HEK293 (cell line): Measurements from ENCODE around the gene LDLRAD4.

Experiments used
- CTCF ChIA-PET: fragments of 350-600 bp; formaldehyde crosslinking; extraction: SDS; loops from one replicate; lab custom pipeline; 2021; ENCODE audit warnings: antibody characterized with exemption; lab: Yijun Ruan, JAX
- POLR2A ChIA-PET: fragments of 300-600 bp; formaldehyde crosslinking; extraction: SDS; loops from one replicate; lab custom pipeline; 2020; ENCODE audit warnings: antibody characterized with exemption, inconsistent platforms; lab: Yijun Ruan, JAX
- H3K27ac ChIP-seq: fragments of 200-500 bp; sonication (Bioruptor generic); 2 replicates; pipeline ENCODE4 v1.5.1; 2014; ENCODE audit warnings: low read depth, low read length, control low read depth, inconsistent platforms; ENCODE audit errors: extremely low read depth
- H3K36me3 ChIP-seq, 2 experiments: fragments of 200-500 bp in 1 of 2; sonication (Bioruptor generic) in 1 of 2; 1 replicate in 1 of 2; 2 replicates in 1 of 2; pipeline ENCODE4 v1.5.1; 2014 to 2017; ENCODE audit warnings: inconsistent platforms in 2 of 2, low read length in 2 of 2; ENCODE audit not compliant: control insufficient read depth in 2 of 2, insufficient read depth in 1 of 2
- H3K4me1 ChIP-seq: fragments of 200-500 bp; sonication (Bioruptor generic); 2 replicates; pipeline ENCODE4 v1.5.1; 2014; ENCODE audit warnings: mild to moderate bottlenecking, low read length, inconsistent platforms; ENCODE audit not compliant: control insufficient read depth, insufficient read depth
- H3K4me3 ChIP-seq: 2 replicates; pipeline ENCODE4 v1.5.1; 2011; ENCODE audit warnings: low read depth, mild to moderate bottlenecking, control low read depth, low read length, moderate library complexity
- H3K9me3 ChIP-seq: fragments of 200-500 bp; sonication (Bioruptor generic); 2 replicates; pipeline ENCODE4 v1.5.1; 2014; ENCODE audit warnings: low read depth, low read length, inconsistent platforms; ENCODE audit not compliant: control insufficient read depth, insufficient read depth
- BCL11B ChIP-seq: fragments of 450-650 bp; formaldehyde crosslinking; IDR thresholded peaks from 2 replicates; pipeline ENCODE4 v1.5.1; 2016; ENCODE audit warnings: low read depth, missing biosample characterization, missing genetic modification characterization
- HOXA7 ChIP-seq: sonication (generic); formaldehyde crosslinking; IDR thresholded peaks from 2 replicates; pipeline ENCODE4 v1.8.1; 2022; ENCODE audit warnings: missing genetic modification reagents, borderline replicate concordance
- KLF10 ChIP-seq: fragments of 450-650 bp; IDR thresholded peaks from 2 replicates; pipeline ENCODE4 v1.5.1; 2018; ENCODE audit warnings: missing biosample characterization, mild to moderate bottlenecking, missing genetic modification characterization
- OSR2 ChIP-seq: fragments of 450-650 bp; formaldehyde crosslinking; IDR thresholded peaks from 2 replicates; pipeline ENCODE4 v1.5.1; 2016; ENCODE audit warnings: missing biosample characterization, missing genetic modification characterization
- OVOL3 ChIP-seq: fragments of 450-650 bp; formaldehyde crosslinking; IDR thresholded peaks from 2 replicates; pipeline ENCODE4 v1.5.1; 2016; ENCODE audit warnings: missing biosample characterization, missing genetic modification characterization
- RBAK ChIP-seq: fragments of 450-650 bp; formaldehyde crosslinking; IDR thresholded peaks from 2 replicates; pipeline ENCODE4 v1.5.1; 2016; ENCODE audit warnings: missing biosample characterization, missing genetic modification characterization
- TCF7L2 ChIP-seq: IDR thresholded peaks from 2 replicates; pipeline ENCODE4 v1.6.1; 2011; ENCODE audit warnings: low read depth, mild to moderate bottlenecking, inconsistent platforms, low read length, moderate library complexity, borderline replicate concordance
- YY1 ChIP-seq: fragments of 450-650 bp; formaldehyde crosslinking; IDR thresholded peaks from 2 replicates; pipeline ENCODE4 v1.5.1; 2018; ENCODE audit warnings: missing biosample characterization, missing genetic modification characterization
- ZBTB17 ChIP-seq: fragments of 450-650 bp; formaldehyde crosslinking; IDR thresholded peaks from 2 replicates; pipeline ENCODE4 v1.5.1; 2016; ENCODE audit warnings: missing biosample characterization, missing genetic modification characterization
- ZEB2 ChIP-seq: fragments of 450-650 bp; formaldehyde crosslinking; IDR thresholded peaks from 2 replicates; pipeline ENCODE4 v1.5.1; 2016; ENCODE audit warnings: missing biosample characterization, missing genetic modification characterization
- ZFHX2 ChIP-seq: fragments of 450-650 bp; formaldehyde crosslinking; conservative IDR thresholded peaks from 2 replicates; pipeline ENCODE4 v1.5.1; 2016; ENCODE audit warnings: missing biosample characterization, missing genetic modification characterization
- ZIC2 ChIP-seq: fragments of 450-650 bp; formaldehyde crosslinking; IDR thresholded peaks from 2 replicates; pipeline ENCODE4 v1.5.1; 2016; ENCODE audit warnings: missing biosample characterization, missing genetic modification characterization
- ZNF10 ChIP-seq: fragments of 450-650 bp; formaldehyde crosslinking; IDR thresholded peaks from 2 replicates; pipeline ENCODE4 v1.5.1; 2017; ENCODE audit warnings: missing biosample characterization, missing genetic modification characterization
- ZNF112 ChIP-seq: fragments of 450-650 bp; formaldehyde crosslinking; IDR thresholded peaks from 2 replicates; pipeline ENCODE4 v1.5.0; 2017; ENCODE audit warnings: missing biosample characterization, missing genetic modification characterization
- ZNF140 ChIP-seq: fragments of 450-650 bp; formaldehyde crosslinking; IDR thresholded peaks from 2 replicates; pipeline ENCODE4 v1.5.1; 2016; ENCODE audit warnings: missing biosample characterization, missing genetic modification characterization
- ZNF239 ChIP-seq: fragments of 450-650 bp; formaldehyde crosslinking; IDR thresholded peaks from 2 replicates; pipeline ENCODE4 v1.5.1; 2016; ENCODE audit warnings: missing biosample characterization, missing genetic modification characterization
- ZNF324 ChIP-seq: fragments of 450-650 bp; formaldehyde crosslinking; IDR thresholded peaks from 2 replicates; pipeline ENCODE4 v1.5.1; 2016; ENCODE audit warnings: missing biosample characterization, missing genetic modification characterization
- ZNF350 ChIP-seq: fragments of 450-650 bp; formaldehyde crosslinking; IDR thresholded peaks from 2 replicates; pipeline ENCODE4 v1.5.0; 2017; ENCODE audit warnings: missing biosample characterization, mild to moderate bottlenecking, missing genetic modification characterization
- ZNF354C ChIP-seq: fragments of 450-650 bp; formaldehyde crosslinking; IDR thresholded peaks from 2 replicates; pipeline ENCODE4 v1.5.1; 2016; ENCODE audit warnings: missing biosample characterization, missing genetic modification characterization, low read depth, borderline replicate concordance
- ZNF473 ChIP-seq: fragments of 450-650 bp; formaldehyde crosslinking; IDR thresholded peaks from 2 replicates; pipeline ENCODE4 v1.5.1; 2017; ENCODE audit warnings: missing biosample characterization, missing genetic modification characterization
- ZNF48 ChIP-seq: fragments of 450-650 bp; formaldehyde crosslinking; IDR thresholded peaks from 2 replicates; pipeline ENCODE4 v1.5.1; 2016; ENCODE audit warnings: missing biosample characterization, missing genetic modification characterization
- ZNF596 ChIP-seq: fragments of 450-650 bp; IDR thresholded peaks from 2 replicates; pipeline ENCODE4 v1.5.0; 2018; ENCODE audit warnings: missing biosample characterization, mild to moderate bottlenecking, missing genetic modification characterization, moderate library complexity
- ZNF610 ChIP-seq: fragments of 450-650 bp; formaldehyde crosslinking; IDR thresholded peaks from 2 replicates; pipeline ENCODE4 v1.5.1; 2016; ENCODE audit warnings: missing biosample characterization, missing genetic modification characterization, borderline replicate concordance
- ZSCAN16 ChIP-seq: fragments of 450-650 bp; formaldehyde crosslinking; IDR thresholded peaks from 2 replicates; pipeline ENCODE4 v1.5.1; 2016; ENCODE audit warnings: missing biosample characterization, missing genetic modification characterization
- TF ChIP-seq, protein P1 (sequence below): fragments of 450-650 bp; formaldehyde crosslinking; IDR thresholded peaks from 2 replicates; pipeline ENCODE4; 2016; ENCODE audit warnings: missing biosample characterization, missing genetic modification characterization
- TF ChIP-seq, protein P2 (sequence below): fragments of 450-650 bp; formaldehyde crosslinking; IDR thresholded peaks from 2 replicates; pipeline ENCODE4 v1.5.1; 2016; ENCODE audit warnings: missing biosample characterization, missing genetic modification characterization
- TF ChIP-seq, protein P3 (sequence below): fragments of 450-650 bp; formaldehyde crosslinking; IDR thresholded peaks from 2 replicates; pipeline ENCODE4 v1.5.1; 2016; ENCODE audit warnings: missing biosample characterization, missing genetic modification characterization, borderline replicate concordance

The LDLRAD4 gene

DNA sequence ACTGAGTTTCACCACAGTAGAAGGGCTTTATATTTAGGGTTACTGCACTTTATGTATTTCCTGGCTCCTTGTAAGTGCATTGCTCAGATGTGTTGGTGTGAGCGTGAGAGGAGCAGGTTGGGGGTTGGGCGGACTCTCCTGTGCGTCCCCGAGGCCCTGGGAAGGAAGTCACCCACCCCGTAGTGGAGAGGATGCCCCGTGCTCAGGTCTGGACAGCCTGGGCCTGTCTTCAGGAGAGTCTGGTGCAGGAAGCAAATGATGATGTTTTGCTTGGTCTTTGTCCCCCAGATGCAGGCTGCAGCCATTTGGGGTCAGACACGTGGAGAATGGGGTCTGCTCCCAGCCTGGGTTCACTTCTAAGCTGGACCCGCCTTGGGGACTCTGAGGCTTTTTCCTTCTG lies 182.8 kb downstream of the LDLRAD4 start (continued):
- no peak for TF ChIP-seq ZNF324 (tag by site-specific recombination)
- no peak for TF ChIP-seq OVOL3 (tag by site-specific recombination)
- TF ChIP-seq ZNF473 (tag by site-specific recombination): no peak
- TF ChIP-seq ZNF140: no peak
- no peak for TF ChIP-seq OSR2 (tag by site-specific recombination)
- no peak for TF ChIP-seq ZSCAN16 (tag by site-specific recombination)
- TF ChIP-seq ZNF239 (tag by site-specific recombination): no peak
- TF ChIP-seq ZNF112: no peak

DNA sequence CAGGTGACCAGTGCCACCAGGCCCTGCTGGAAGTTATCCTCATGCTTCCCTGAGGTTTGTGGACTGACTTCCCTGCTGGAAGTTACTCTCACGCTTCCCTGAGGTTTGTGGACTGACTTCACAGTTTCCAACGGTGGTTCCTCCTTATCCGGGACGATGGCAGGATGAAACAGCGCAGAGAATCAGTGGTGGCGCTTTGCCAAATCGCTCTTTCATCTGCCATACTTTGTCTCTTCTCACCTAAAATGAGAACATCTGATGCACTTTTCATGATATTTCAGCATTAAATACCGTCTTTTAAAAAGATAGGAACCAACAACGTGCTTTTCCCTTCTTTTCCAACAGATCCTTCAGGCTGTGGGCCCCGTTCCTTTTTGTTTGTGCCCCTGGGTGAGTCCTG lies 183.3 kb downstream of the LDLRAD4 start:
- Histone ChIP-seq H3K9me3 (no peaks in the 10 kb centered on the region), H3K4me1 (no peaks in the 10 kb centered on the region), H3K4me3 (no peak overlapping the region), H3K27ac (no peak overlapping the region), H3K36me3 (no peaks in the 10 kb centered on the region)
- CTCF ChIA-PET: no interaction called here
- POLR2A ChIA-PET: no interaction called here
- TF ChIP-seq KLF10 (tag by site-specific recombination): no peak
- no peak for TF ChIP-seq ZNF610 (tag by site-specific recombination)
- TF ChIP-seq, protein P1, sequence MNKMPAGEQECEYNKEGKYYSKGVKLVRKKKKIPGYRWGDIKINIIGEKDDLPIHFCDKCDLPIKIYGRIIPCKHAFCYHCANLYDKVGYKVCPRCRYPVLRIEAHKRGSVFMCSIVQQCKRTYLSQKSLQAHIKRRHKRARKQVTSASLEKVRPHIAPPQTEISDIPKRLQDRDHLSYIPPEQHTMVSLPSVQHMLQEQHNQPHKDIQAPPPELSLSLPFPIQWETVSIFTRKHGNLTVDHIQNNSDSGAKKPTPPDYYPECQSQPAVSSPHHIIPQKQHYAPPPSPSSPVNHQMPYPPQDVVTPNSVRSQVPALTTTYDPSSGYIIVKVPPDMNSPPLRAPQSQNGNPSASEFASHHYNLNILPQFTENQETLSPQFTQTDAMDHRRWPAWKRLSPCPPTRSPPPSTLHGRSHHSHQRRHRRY (tag by site-specific recombination): no peak

DNA sequence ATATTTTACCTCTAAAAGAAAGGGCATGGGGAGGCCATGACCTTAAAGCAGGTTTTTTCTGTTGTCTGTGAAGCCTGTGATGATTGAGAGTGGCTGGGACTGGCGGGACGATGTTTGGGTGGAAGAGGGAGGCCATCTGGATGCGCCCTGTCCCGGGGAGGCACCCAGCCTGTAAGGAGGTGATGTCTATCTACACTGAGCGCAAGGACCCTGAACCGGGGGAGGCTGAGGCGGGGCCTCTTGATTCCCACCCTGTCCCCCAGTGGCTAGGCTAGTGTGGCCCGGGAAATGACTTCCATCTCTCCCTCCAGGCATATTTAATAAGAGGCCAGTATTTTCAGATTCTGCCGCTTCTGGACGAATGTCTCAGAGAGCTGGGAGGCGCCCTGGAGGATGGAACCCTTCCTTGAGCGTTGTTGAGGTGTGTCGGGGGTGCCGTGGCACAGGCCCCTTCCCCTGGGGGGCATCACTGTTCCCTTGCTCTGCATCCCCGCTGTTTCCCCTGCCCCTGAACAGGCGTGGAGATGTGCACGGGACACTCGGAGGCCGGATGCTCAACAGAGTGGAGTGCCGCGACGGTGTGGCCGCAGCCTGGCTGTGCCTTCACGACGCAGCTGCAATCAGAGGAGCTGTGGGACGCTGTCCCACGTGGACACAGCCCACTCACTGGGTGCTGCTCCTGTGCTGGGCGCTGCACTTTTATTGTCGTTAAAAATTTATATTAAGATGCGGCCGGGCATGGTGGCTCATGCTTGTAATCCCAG lies 185.4 kb downstream of the LDLRAD4 start:
- no peak overlapping the region for H3K27ac ChIP-seq
- ChIA-PET POLR2A (no interaction called here), CTCF (no interaction called here)
- no peaks in the 10 kb centered on the region for H3K9me3 ChIP-seq
- no peak overlapping the region for H3K4me3 ChIP-seq
- no peak for TF ChIP-seq ZNF350 (tag by site-specific recombination)
- TF ChIP-seq ZBTB17 (tag by site-specific recombination): no peak
- no peak for TF ChIP-seq YY1 (tag by site-specific recombination)
- TF ChIP-seq ZEB2 (tag by site-specific recombination): no peak
- TF ChIP-seq RBAK (tag by site-specific recombination): no peak
- TF ChIP-seq ZNF48 (tag by site-specific recombination): no peak
- TF ChIP-seq ZFHX2: no peak
- TF ChIP-seq, protein P2, sequence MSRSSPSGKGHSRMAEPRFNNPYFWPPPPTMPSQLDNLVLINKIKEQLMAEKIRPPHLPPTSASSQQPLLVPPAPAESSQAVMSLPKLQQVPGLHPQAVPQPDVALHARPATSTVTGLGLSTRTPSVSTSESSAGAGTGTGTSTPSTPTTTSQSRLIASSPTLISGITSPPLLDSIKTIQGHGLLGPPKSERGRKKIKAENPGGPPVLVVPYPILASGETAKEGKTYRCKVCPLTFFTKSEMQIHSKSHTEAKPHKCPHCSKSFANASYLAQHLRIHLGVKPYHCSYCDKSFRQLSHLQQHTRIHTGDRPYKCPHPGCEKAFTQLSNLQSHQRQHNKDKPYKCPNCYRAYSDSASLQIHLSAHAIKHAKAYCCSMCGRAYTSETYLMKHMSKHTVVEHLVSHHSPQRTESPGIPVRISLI (tag by site-specific recombination): no peak
- TF ChIP-seq HOXA7 (CRISPR knock-in tag): no peak
- TF ChIP-seq TCF7L2: no peak
- TF ChIP-seq ZIC2 (tag by site-specific recombination): no peak
- no peak for TF ChIP-seq ZNF596 (tag by site-specific recombination)
- no peak for TF ChIP-seq ZNF10
- TF ChIP-seq BCL11B (tag by site-specific recombination): no peak
- TF ChIP-seq, protein P3, sequence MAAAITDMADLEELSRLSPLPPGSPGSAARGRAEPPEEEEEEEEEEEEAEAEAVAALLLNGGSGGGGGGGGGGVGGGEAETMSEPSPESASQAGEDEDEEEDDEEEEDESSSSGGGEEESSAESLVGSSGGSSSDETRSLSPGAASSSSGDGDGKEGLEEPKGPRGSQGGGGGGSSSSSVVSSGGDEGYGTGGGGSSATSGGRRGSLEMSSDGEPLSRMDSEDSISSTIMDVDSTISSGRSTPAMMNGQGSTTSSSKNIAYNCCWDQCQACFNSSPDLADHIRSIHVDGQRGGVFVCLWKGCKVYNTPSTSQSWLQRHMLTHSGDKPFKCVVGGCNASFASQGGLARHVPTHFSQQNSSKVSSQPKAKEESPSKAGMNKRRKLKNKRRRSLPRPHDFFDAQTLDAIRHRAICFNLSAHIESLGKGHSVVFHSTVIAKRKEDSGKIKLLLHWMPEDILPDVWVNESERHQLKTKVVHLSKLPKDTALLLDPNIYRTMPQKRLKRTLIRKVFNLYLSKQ: no peak
- TF ChIP-seq ZNF354C (tag by site-specific recombination): no peak
- H3K36me3 ChIP-seq: no peaks in the 10 kb centered on the region
- H3K4me1 ChIP-seq: no peaks in the 10 kb centered on the region
